GM18873 (cell line): ENCODE data around the gene MED15.
"Not testable (repeated sequence)": the region's sequence is repeated elsewhere in the genome, so short reads cannot be mapped to it uniquely, and the experiment has no call there.

Source experiments
- ATAC-seq: cut with Tn5 transposase; IDR thresholded peaks from one replicate; pipeline ENCODE4 v1.9.1; 2021; ENCODE audit warnings: mild to moderate bottlenecking, moderate library complexity, moderate number of reproducible peaks; ENCODE audit not compliant: unreplicated experiment, low FRiP score

The MED15 gene

GRCh38 chr22:20615533-20616450 lies 108.4 kb downstream of the MED15 start:
- ATAC-seq = no peak

GRCh38 chr22:20616451-20617043 lies 109.1 kb downstream of the MED15 start:
- ATAC-seq = no peak

DNA sequence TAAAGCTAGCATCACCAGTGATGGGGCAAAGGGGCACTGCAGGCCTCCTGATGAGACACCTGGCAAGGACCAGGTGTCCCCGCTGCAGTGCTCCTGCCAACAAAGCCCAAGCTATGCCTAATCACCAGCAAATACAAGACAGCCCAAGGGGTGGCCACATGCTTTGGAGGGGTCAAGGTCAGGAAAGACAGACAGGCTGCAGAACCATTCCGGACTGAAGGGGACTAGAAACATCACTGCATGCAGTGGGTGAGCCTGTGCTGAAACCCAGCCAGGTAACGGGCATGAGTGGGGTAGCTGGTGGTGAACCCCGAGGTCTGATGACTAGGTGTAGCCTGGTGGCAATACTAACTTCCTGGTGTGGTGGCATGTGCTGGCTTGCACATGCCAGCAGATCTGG lies 111.1 kb downstream of the MED15 start:
- ATAC-seq = no peak

DNA sequence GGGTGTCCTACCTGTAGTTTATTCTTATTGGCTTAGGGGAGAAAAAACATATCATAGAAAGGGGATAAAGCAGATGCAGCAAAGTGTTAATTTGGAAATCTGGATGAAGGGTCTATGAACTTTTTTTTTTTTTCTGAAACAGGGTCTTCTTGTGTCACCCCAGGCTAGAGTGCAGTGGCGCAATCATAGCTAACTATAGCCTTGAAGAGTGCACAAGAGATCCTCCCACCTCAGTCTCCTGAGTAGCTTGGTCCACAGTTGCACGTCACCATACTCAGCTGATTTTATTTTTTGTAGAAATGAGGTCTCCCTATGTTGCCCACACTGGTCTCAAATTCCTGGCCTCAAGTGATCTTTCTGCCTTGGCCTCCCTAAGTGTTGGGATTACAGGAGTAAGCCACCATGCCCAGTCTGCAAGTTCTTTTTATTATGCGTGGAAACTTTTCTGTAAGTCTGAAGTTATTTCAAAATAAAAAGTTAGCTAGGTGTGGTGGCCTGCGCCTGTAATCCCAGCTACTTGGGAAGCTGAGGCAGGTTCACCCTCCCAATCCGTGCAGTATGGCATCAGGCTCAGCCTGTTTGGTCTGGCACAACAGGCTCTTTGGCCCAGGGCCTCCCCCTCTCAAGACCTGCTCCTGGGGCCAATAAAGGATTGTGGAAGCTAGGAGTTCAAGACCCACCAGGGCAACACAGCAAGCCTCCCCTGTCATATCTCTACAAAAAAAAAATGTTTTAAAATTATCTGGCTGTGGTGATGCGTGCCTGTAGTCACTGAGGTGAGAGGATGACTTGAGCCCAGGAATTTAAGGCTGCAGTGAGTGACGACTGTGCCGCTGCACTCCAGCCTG lies 111.9 kb downstream of the MED15 start:
- no peak for ATAC-seq

- ATAC-seq = not testable (repeated sequence)
Observed at GRCh38 chr22:20619893-20620194, 112.4 kb downstream of the MED15 start.

GRCh38 chr22:20621162-20621561 lies 113.8 kb downstream of the MED15 start:
- no peak for ATAC-seq

DNA sequence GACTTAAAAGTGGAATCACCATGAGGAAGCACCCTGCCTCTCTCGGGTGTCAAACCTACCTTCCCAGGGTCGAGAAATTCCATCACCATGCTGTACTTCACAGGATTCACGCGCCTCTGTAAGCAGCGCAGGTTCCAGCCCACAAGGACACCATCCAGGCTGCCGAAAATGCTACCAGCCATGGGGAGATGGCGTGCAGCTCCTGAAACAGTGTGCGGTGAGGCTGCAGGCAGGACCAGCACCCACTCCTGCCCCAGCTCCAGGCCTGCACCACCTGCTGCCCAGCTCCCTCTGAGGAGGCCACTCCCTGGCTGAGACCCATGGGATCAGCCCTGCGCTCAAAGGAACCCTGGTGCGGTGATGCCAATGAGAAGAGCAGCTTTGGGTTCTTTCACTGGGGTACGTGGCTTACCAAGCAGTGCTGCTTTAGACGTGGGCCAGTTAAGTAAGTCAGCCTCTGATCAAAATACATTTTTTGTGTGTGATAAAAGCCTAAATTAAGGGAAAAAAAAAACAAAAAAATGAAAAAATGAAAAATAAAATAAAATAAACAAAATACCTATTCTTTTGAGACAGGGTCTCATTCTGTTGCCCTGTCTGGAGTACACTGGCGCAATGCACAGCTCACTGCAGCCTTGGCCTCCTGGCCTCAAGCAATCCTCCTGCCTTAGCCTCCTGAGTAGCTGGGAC lies 115.4 kb downstream of the MED15 start:
- no peak for ATAC-seq

DNA sequence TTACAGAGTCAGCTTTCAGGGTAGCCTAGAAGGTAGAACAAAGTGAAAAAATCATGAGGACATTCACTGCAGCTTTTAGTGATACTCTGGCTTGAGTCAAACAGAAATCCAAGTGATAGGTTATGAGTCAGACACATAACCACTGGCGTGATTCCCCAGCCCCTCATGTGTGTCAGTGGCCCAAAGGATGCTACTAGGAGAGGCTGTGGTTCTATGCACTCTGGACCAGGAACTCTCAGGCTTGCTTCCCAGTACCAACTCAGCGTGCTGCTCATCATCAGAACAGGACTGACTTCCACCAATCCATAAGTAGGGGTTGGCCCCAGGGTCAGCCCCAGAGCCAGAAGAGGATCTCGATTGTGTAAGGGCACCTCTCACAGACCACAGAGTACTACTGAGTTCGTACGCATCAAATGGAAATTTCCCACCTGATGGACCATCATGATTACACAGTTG lies 116.8 kb downstream of the MED15 start:
- peak; percentile 67 for ATAC-seq

DNA sequence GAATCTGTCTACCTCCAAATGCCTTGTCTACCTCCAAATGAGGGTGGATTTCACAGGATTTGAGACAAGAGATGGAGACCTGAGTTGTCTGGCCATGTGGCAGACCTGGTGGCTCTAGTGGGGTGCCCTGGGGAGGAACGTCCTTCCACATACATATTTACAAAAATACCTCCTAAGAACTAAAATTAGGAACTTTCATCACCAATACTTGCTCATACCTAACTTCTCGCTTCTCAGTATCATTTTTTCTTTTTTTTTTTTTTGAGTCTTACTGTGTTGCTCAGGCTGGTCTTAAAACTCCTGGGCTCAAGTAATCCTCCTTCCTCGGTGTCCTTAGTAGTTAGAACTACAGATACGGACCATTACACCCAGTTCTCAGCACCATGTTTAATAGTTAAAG lies 117.9 kb downstream of the MED15 start:
- no peak for ATAC-seq

GRCh38 chr22:20626811-20627210 lies 119.4 kb downstream of the MED15 start:
- ATAC-seq = no peak

- no peak for ATAC-seq
Observed at GRCh38 chr22:20627432-20627831, 120.0 kb downstream of the MED15 start.

DNA sequence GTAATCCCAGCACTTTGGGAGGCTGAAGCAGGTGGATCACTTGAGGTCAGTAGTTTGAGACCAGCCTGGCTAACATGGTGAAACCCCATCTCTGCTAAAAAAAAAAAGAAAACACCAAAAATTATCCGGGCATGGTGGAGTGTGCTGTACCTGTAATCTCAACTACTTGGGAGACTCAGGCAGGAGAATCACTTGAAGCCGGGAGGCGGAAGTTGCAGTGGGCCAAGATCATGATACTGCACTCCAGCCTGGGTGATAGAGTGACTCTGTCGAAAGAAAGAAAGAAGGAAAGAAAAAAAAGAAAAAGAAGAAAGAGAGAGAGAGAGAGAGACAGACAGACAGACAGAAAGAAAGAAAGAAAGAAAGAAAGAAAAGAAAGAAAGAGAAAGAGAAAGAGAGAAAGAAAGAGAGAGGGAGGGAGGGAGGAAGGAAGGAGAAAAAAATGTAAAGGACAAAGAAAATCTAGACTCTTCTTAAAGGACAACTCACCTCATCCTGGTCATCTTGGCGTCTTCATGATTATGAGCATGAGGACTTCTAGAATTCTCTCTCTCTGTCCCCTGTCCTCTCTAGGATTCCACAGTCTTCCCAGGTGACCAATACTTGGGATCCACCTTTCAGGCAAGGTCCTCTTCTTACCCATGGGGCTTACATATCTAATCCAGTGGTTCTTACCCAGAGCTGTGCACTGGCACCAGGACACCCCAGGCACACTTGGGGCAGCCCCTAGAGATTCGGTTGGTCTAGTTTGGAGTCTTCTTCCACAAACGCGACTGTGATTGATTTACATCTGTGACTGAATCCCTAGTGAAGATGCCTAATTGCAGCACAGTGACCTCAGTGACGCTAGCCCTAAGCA lies 120.9 kb downstream of the MED15 start:
- no peak for ATAC-seq

GRCh38 chr22:20629401-20629800 lies 122.0 kb downstream of the MED15 start:
- no peak for ATAC-seq

- no peak for ATAC-seq
Observed at GRCh38 chr22:20630873-20631617, 123.6 kb downstream of the MED15 start.

DNA sequence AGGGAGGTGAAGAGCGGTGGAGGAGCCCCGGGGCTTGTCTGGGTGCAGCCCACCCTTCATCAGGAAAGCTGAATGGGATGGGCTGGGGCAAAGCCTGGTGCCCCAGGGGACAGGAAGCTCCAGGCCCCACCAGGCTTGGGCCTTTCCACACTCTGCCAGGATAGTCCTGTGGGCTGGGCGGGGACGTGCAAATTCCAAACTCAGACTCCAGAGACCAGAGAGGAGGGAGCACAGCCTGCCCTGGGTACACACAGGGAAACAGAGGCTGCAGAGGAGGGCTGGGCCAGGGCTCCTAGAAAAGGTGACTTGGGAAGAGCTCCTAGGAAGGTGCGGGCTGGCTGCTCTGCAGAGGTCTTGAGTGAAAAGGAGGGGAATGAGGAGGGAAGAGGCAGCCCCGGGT lies 124.7 kb downstream of the MED15 start:
- no peak for ATAC-seq

- ATAC-seq = no peak
Observed at GRCh38 chr22:20632518-20632917, 125.1 kb downstream of the MED15 start.

DNA sequence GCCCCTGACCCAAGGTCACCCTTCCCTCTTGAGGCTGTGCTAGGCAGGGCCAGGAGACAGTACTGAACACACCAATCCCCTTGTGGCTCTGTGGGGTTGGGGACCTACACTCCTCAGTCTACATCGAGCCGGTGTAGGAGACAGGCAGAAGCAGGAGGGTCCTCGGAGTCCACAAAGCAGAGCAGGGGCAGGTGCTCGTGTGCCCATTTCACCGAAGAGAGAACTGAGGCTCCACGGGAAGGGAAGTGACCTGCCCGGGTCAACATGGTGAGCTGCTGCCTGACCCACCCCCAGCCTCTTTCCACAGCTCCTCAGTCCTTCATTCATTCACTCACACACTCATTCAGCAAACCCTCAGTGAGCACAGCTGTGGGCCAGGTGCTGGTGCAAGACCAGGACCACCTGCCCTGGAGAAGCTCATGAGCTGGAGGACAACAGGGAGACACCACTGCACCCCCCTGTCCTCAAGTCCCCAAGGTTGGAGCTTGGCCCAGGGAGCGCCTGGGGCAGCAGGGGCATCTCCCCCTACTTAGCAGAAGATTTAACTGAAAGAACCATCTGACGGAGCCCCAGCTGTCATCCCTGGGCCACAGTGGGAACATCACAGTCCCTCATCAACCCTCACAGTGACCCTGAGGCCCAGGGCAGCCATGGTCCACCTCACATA lies 127.3 kb downstream of the MED15 start:
- no peak for ATAC-seq

GRCh38 chr22:20635227-20635591 lies 127.8 kb downstream of the MED15 start:
- no peak for ATAC-seq
